Measurements from ENCODE around the gene RPRM. TPM values are rescaled to one million over a fixed set of nuclear protein-coding genes. Genes with fewer than 3 reads are reported as not detected.

RPRM gene
- polyA plus RNA-seq, 1 donor from 2014 or later: 2.8 TPM

DNA sequence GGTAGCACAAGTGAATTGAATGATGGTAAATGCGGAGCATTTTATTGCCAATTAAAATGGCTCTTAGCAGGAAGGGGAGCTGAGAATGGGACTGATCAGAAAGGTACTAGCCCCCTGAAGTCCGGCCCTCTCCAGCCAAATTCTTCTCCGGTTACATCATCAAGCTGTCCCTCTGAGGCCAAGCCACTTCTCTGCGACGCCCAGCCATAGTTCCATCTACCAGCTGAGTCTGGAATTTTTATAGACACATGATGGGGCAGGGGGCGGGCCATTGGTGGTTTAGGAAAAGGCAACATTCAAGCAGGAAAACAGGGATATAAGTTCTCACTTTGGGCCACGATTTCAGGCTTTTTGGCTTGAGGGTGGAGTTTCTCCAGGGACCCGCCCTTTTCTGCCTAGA, 22.7 kb downstream of the RPRM start:
- Histone ChIP-seq H3K79me2 (replicated peaks; ENCODE audit: insufficient read depth, low read length) (no peaks in the 10 kb centered on the region), H3K27me3 (ENCODE audit: insufficient read depth, low read depth, low read length) (no peaks in the 10 kb centered on the region), H4K20me1 (ENCODE audit: insufficient read depth) (no peaks in the 10 kb centered on the region), H3K4me2 (ENCODE audit: low read length) (no peak overlapping the region), H3K9me2 (ENCODE audit: insufficient read depth, low read length) (no peaks in the 10 kb centered on the region), H3K4me3 (ENCODE audit: low read length) (no peak overlapping the region), H2AFZ (ENCODE audit: low read depth, low read length) (no peak overlapping the region), H3K36me3 (ENCODE audit: insufficient read depth, low read length) (no peaks in the 10 kb centered on the region), H3K27ac (ENCODE audit: low read length) (no peak overlapping the region), H3K9me3 (ENCODE audit: low read length) (no peaks in the 10 kb centered on the region), H3F3A (ENCODE audit: insufficient read depth, low read length, poor library complexity, severe bottlenecking) (no peaks in the 10 kb centered on the region), H3K9ac (ENCODE audit: low read length) (no peak overlapping the region)
- TF ChIP-seq, protein P1, sequence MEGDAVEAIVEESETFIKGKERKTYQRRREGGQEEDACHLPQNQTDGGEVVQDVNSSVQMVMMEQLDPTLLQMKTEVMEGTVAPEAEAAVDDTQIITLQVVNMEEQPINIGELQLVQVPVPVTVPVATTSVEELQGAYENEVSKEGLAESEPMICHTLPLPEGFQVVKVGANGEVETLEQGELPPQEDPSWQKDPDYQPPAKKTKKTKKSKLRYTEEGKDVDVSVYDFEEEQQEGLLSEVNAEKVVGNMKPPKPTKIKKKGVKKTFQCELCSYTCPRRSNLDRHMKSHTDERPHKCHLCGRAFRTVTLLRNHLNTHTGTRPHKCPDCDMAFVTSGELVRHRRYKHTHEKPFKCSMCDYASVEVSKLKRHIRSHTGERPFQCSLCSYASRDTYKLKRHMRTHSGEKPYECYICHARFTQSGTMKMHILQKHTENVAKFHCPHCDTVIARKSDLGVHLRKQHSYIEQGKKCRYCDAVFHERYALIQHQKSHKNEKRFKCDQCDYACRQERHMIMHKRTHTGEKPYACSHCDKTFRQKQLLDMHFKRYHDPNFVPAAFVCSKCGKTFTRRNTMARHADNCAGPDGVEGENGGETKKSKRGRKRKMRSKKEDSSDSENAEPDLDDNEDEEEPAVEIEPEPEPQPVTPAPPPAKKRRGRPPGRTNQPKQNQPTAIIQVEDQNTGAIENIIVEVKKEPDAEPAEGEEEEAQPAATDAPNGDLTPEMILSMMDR (IDR thresholded peaks at IDR 0.05; ENCODE audit: poor library complexity, severe bottlenecking): no peak
- TF ChIP-seq SMC3 (conservative IDR thresholded peaks at IDR 0.05; ENCODE audit: poor library complexity) (no peak), RAD21 (conservative IDR thresholded peaks at IDR 0.05) (no peak), TAF1 (IDR thresholded peaks at IDR 0.05; ENCODE audit: low read depth) (no peak), EP300 (conservative IDR thresholded peaks at IDR 0.05; ENCODE audit: poor library complexity, severe bottlenecking) (no peak), EZH2 (IDR thresholded peaks at IDR 0.05; ENCODE audit: borderline replicate concordance, insufficient read depth, low read length, poor library complexity, severe bottlenecking) (no peak), POLR2AphosphoS5 (IDR thresholded peaks at IDR 0.05) (no peak), MXI1 (conservative IDR thresholded peaks at IDR 0.05; ENCODE audit: poor library complexity, severe bottlenecking) (no peak)
- TF ChIP-seq, protein P2, sequence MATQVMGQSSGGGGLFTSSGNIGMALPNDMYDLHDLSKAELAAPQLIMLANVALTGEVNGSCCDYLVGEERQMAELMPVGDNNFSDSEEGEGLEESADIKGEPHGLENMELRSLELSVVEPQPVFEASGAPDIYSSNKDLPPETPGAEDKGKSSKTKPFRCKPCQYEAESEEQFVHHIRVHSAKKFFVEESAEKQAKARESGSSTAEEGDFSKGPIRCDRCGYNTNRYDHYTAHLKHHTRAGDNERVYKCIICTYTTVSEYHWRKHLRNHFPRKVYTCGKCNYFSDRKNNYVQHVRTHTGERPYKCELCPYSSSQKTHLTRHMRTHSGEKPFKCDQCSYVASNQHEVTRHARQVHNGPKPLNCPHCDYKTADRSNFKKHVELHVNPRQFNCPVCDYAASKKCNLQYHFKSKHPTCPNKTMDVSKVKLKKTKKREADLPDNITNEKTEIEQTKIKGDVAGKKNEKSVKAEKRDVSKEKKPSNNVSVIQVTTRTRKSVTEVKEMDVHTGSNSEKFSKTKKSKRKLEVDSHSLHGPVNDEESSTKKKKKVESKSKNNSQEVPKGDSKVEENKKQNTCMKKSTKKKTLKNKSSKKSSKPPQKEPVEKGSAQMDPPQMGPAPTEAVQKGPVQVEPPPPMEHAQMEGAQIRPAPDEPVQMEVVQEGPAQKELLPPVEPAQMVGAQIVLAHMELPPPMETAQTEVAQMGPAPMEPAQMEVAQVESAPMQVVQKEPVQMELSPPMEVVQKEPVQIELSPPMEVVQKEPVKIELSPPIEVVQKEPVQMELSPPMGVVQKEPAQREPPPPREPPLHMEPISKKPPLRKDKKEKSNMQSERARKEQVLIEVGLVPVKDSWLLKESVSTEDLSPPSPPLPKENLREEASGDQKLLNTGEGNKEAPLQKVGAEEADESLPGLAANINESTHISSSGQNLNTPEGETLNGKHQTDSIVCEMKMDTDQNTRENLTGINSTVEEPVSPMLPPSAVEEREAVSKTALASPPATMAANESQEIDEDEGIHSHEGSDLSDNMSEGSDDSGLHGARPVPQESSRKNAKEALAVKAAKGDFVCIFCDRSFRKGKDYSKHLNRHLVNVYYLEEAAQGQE (IDR thresholded peaks at IDR 0.05; ENCODE audit: borderline replicate concordance): no peak

DNA sequence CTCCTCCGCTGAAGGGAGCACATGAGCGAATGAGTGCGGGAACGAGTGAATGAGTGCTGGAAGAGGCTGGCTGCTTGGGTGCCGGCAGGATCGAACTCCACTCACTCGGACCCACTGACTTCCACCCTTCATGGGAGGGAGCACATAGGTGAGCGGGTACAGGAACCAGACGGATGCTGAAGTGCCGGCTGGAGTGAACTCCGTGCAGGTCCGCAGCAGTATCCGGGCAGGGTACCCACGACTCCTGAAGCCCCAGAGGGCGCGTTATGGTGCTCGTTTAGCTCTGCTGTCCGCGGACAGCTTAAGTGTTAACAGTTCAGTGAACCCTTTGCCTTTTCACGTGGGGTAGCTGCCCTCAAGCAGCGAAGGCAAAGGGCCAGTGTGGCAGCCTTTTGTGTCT, 23.2 kb downstream of the RPRM start:
- H3K9me2 ChIP-seq (ENCODE audit: insufficient read depth, low read length): no peaks in the 10 kb centered on the region
- H3K27ac ChIP-seq (ENCODE audit: low read length): no peak overlapping the region
- no peak overlapping the region for H3K9ac ChIP-seq (ENCODE audit: low read length)
- no peak overlapping the region for H2AFZ ChIP-seq (ENCODE audit: low read depth, low read length)
- H4K20me1 ChIP-seq (ENCODE audit: insufficient read depth): no peaks in the 10 kb centered on the region
- TF ChIP-seq EP300 (conservative IDR thresholded peaks at IDR 0.05; ENCODE audit: poor library complexity, severe bottlenecking) (no peak), POLR2AphosphoS5 (IDR thresholded peaks at IDR 0.05) (no peak), SMC3 (conservative IDR thresholded peaks at IDR 0.05; ENCODE audit: poor library complexity) (no peak)
- TF ChIP-seq, protein P2 (IDR thresholded peaks at IDR 0.05; ENCODE audit: borderline replicate concordance): no peak
- TF ChIP-seq, protein P1 (IDR thresholded peaks at IDR 0.05; ENCODE audit: poor library complexity, severe bottlenecking): no peak
- no peaks in the 10 kb centered on the region for H3K79me2 ChIP-seq (replicated peaks; ENCODE audit: insufficient read depth, low read length)
- no peaks in the 10 kb centered on the region for H3K27me3 ChIP-seq (ENCODE audit: insufficient read depth, low read depth, low read length)
- no peak overlapping the region for H3K4me3 ChIP-seq (ENCODE audit: low read length)
- H3K36me3 ChIP-seq (ENCODE audit: insufficient read depth, low read length): no peaks in the 10 kb centered on the region
- H3K9me3 ChIP-seq (ENCODE audit: low read length): no peaks in the 10 kb centered on the region
- H3F3A ChIP-seq (ENCODE audit: insufficient read depth, low read length, poor library complexity, severe bottlenecking): no peaks in the 10 kb centered on the region
- no peak overlapping the region for H3K4me2 ChIP-seq (ENCODE audit: low read length)

Measured in neural cell (in vitro differentiated cells).